ENCODE measurements around the gene RALGPS2. TPM values are rescaled to one million over a fixed set of nuclear protein-coding genes. Genes with fewer than 3 reads are reported as not detected.

Gene RALGPS2
- total RNA-seq, 1 donor from 2014 or later, result 78.7 TPM

GRCh38 chr1:178682886-178683285, 42.2 kb upstream of the RALGPS2 start:
- Histone ChIP-seq H3K27me3 (no peaks in the 10 kb centered on the region), H3K9me3 (ENCODE audit: low read depth) (no peaks in the 10 kb centered on the region), H3K4me3 (no peak overlapping the region), H3K27ac (no peak overlapping the region), H3K36me3 (no peaks in the 10 kb centered on the region), H3K4me2 (no peak overlapping the region), H3F3A (ENCODE audit: low read depth) (no peaks in the 10 kb centered on the region), H3K9ac (no peak overlapping the region), H2AFZ (replicated peaks) (no peak overlapping the region), H3K4me1 (no peaks in the 10 kb centered on the region), H3K79me2 (ENCODE audit: low read depth) (no peaks in the 10 kb centered on the region), H4K20me1 (ENCODE audit: low read depth) (no peaks in the 10 kb centered on the region)
- H3K4me3 Mint-ChIP-seq, result no peak overlapping the region
- peaks cover 4% of the 10 kb centered on the region for H3K9me3 Mint-ChIP-seq
- H3K27ac Mint-ChIP-seq, result no peak overlapping the region
- no peak for TF ChIP-seq CTCF (IDR thresholded peaks at IDR 0.05)
- TF ChIP-seq EZH2phosphoT487 (IDR thresholded peaks at IDR 0.05), result no peak
- TF ChIP-seq EZH2 (IDR thresholded peaks at IDR 0.05), result no peak
- H3K36me3 Mint-ChIP-seq, result no peaks in the 10 kb centered on the region
- H3K4me1 Mint-ChIP-seq, result no peaks in the 10 kb centered on the region
- H3K27me3 Mint-ChIP-seq (ENCODE audit: insufficient read depth, low read depth), result peaks cover 4% of the 10 kb centered on the region
- no peak for DNase-seq (ENCODE audit: low spot score)

- Histone ChIP-seq H3K4me1 (no peaks in the 10 kb centered on the region), H3K9me3 (ENCODE audit: low read depth) (no peaks in the 10 kb centered on the region), H4K20me1 (ENCODE audit: low read depth) (no peaks in the 10 kb centered on the region), H3F3A (ENCODE audit: low read depth) (no peaks in the 10 kb centered on the region), H3K36me3 (no peaks in the 10 kb centered on the region), H3K27ac (no peak overlapping the region), H3K4me2 (no peak overlapping the region), H3K79me2 (ENCODE audit: low read depth) (no peaks in the 10 kb centered on the region), H3K27me3 (no peaks in the 10 kb centered on the region), H2AFZ (replicated peaks) (no peak overlapping the region), H3K4me3 (no peak overlapping the region), H3K9ac (no peak overlapping the region)
- H3K27me3 Mint-ChIP-seq (ENCODE audit: insufficient read depth, low read depth), result peaks cover 2% of the 10 kb centered on the region
- TF ChIP-seq EZH2phosphoT487 (IDR thresholded peaks at IDR 0.05), result no peak
- TF ChIP-seq CTCF (IDR thresholded peaks at IDR 0.05), result no peak
- no peak for TF ChIP-seq EZH2 (IDR thresholded peaks at IDR 0.05)
- DNase-seq (ENCODE audit: low spot score), result no peak
- no peaks in the 10 kb centered on the region for H3K4me1 Mint-ChIP-seq
- H3K36me3 Mint-ChIP-seq, result no peaks in the 10 kb centered on the region
- peaks cover 1% of the 10 kb centered on the region for H3K9me3 Mint-ChIP-seq
- H3K4me3 Mint-ChIP-seq, result no peak overlapping the region
- H3K27ac Mint-ChIP-seq, result no peak overlapping the region
Measured at GRCh38 chr1:178683291-178683690, 41.8 kb upstream of the RALGPS2 start.

- DNase-seq (ENCODE audit: low spot score), result no peak
- Histone ChIP-seq H3K4me1 (no peaks in the 10 kb centered on the region), H3F3A (ENCODE audit: low read depth) (no peaks in the 10 kb centered on the region), H3K9me3 (ENCODE audit: low read depth) (no peaks in the 10 kb centered on the region), H3K36me3 (no peaks in the 10 kb centered on the region), H2AFZ (replicated peaks) (no peak overlapping the region), H3K9ac (no peak overlapping the region), H3K27me3 (no peaks in the 10 kb centered on the region), H3K4me3 (no peak overlapping the region), H3K79me2 (ENCODE audit: low read depth) (no peaks in the 10 kb centered on the region), H3K4me2 (no peak overlapping the region), H4K20me1 (ENCODE audit: low read depth) (no peaks in the 10 kb centered on the region), H3K27ac (no peak overlapping the region)
- no peak overlapping the region for H3K27ac Mint-ChIP-seq
- TF ChIP-seq EZH2phosphoT487 (IDR thresholded peaks at IDR 0.05), result no peak
- TF ChIP-seq EZH2 (IDR thresholded peaks at IDR 0.05), result no peak
- no peak for TF ChIP-seq CTCF (IDR thresholded peaks at IDR 0.05)
- no peaks in the 10 kb centered on the region for H3K4me1 Mint-ChIP-seq
- no peaks in the 10 kb centered on the region for H3K36me3 Mint-ChIP-seq
- H3K9me3 Mint-ChIP-seq, result no peaks in the 10 kb centered on the region
- H3K4me3 Mint-ChIP-seq, result no peak overlapping the region
- peaks cover 2% of the 10 kb centered on the region for H3K27me3 Mint-ChIP-seq (ENCODE audit: insufficient read depth, low read depth)
Measured at GRCh38 chr1:178684111-178684510, 40.9 kb upstream of the RALGPS2 start.

Measured in neural progenitor cell (in vitro differentiated cells).